K562 (cell line): ENCODE results near the gene PNPO. TPM values are rescaled to one million over a fixed set of nuclear protein-coding genes. Genes with fewer than 3 reads are reported as not detected.

Experiments
- CGGBP1 ChIP-seq: fragments of 250-450 bp; sonication (Bioruptor Pico); IDR thresholded peaks from 2 replicates; pipeline ENCODE4 v1.9.0; 2021; ENCODE audit warnings: mild to moderate bottlenecking
- CREB1 ChIP-seq, 2 experiments: sonication (generic) in 1 of 2; formaldehyde crosslinking in 1 of 2; IDR thresholded peaks; 2 replicates each; pipeline versions ENCODE4 v1.6.1 to v1.8.0; 2012 to 2022; ENCODE audit warnings: inconsistent platforms in 1 of 2, mild to moderate bottlenecking in 1 of 2, missing genetic modification reagents in 1 of 2, moderate library complexity in 1 of 2
- DLX4 ChIP-seq: fragments of 250-450 bp; sonication (Bioruptor Pico); IDR thresholded peaks from 2 replicates; pipeline ENCODE4 v1.6.1; 2021; ENCODE audit warnings: mild to moderate bottlenecking
- DMBX1 ChIP-seq: fragments of 250-450 bp; sonication (Bioruptor Pico); IDR thresholded peaks from 2 replicates; pipeline ENCODE4 v1.8.0; 2022; ENCODE audit warnings: inconsistent platforms, mild to moderate bottlenecking, moderate library complexity, borderline replicate concordance
- ELK3 ChIP-seq: fragments of 450-650 bp; formaldehyde crosslinking; IDR thresholded peaks from 2 replicates; pipeline ENCODE4 v1.4.0; 2020; ENCODE audit warnings: mild to moderate bottlenecking
- ETV6 ChIP-seq, 3 experiments: fragments of 150-350 bp in 1 of 3; sonication (generic) in 1 of 3; formaldehyde crosslinking in 1 of 3; IDR thresholded peaks; 2 replicates each; pipeline versions ENCODE4 v1.6.1 to v1.8.0; 2014 to 2022; ENCODE audit warnings: borderline replicate concordance in 2 of 3, low read depth in 2 of 3, antibody characterized with exemption in 1 of 3, low read length in 1 of 3, mild to moderate bottlenecking in 1 of 3, missing genetic modification reagents in 1 of 3
- FOXK2 ChIP-seq, 2 experiments: fragments of 450-650 bp; IDR thresholded peaks in 1 of 2; conservative IDR thresholded peaks in 1 of 2; 2 replicates each; pipeline ENCODE4 v1.6.1; 2016; ENCODE audit warnings: low read depth in 2 of 2, mild to moderate bottlenecking in 1 of 2
- HMGXB4 ChIP-seq: sonication (generic); formaldehyde crosslinking; IDR thresholded peaks from 2 replicates; pipeline ENCODE4 v1.8.1; 2023; ENCODE audit warnings: mild to moderate bottlenecking, missing genetic modification reagents
- KLF6 ChIP-seq: fragments of 250-450 bp; sonication (Bioruptor Pico); IDR thresholded peaks from 2 replicates; pipeline ENCODE4 v1.4.0; 2020; ENCODE audit warnings: mild to moderate bottlenecking, moderate library complexity, borderline replicate concordance
- LARP7 ChIP-seq: fragments of 450-650 bp; IDR thresholded peaks from 2 replicates; pipeline ENCODE4 v1.6.1; 2016
- MTF1 ChIP-seq: fragments of 250-450 bp; sonication (Bioruptor Pico); IDR thresholded peaks from 2 replicates; pipeline ENCODE4 v1.9.0; 2021; ENCODE audit warnings: moderate library complexity, mild to moderate bottlenecking, inconsistent platforms, borderline replicate concordance
- PKNOX1 ChIP-seq: fragments of 450-650 bp; IDR thresholded peaks from 2 replicates; pipeline ENCODE4 v1.6.1; 2016
- RFX5 ChIP-seq: IDR thresholded peaks from 2 replicates; pipeline ENCODE4 v1.6.1; 2011; ENCODE audit warnings: low read depth, mild to moderate bottlenecking, improper control_type of control experiment, low read length
- SMC3 ChIP-seq: conservative IDR thresholded peaks from 2 replicates; pipeline ENCODE4 v1.6.1; 2011; ENCODE audit warnings: low read depth, low read length, improper control_type of control experiment; ENCODE audit not compliant: insufficient read depth
- SRSF9 ChIP-seq: fragments of 200-400 bp; formaldehyde crosslinking; IDR thresholded peaks from 2 replicates; pipeline ENCODE4 v1.6.1; 2017; ENCODE audit warnings: low read depth, low read length, borderline replicate concordance
- STAT5B ChIP-seq: fragments of 250-450 bp; sonication (Bioruptor Pico); IDR thresholded peaks from 2 replicates; pipeline ENCODE4 v1.8.0; 2021; ENCODE audit warnings: mild to moderate bottlenecking, inconsistent platforms
- TFE3 ChIP-seq: fragments of 450-650 bp; formaldehyde crosslinking; IDR thresholded peaks from 2 replicates; pipeline ENCODE4 v1.4.0; 2020; ENCODE audit warnings: mild to moderate bottlenecking, mixed read lengths
- ZNF277 ChIP-seq: fragments of 250-450 bp; sonication (Bioruptor Pico); IDR thresholded peaks from 2 replicates; pipeline ENCODE4 v1.8.0; 2022; ENCODE audit warnings: inconsistent platforms, mild to moderate bottlenecking, moderate library complexity, borderline replicate concordance
- polyA plus RNA-seq, 8 experiments: library from polyadenylated mRNA; depleted of rRNA in 4 of 8; stranded (reverse) in 5 of 8; unstranded in 3 of 8; fragments of >200 nt; fragmentation: Nextera tagmentation in 2 of 8; fragmentation: Illumina TruSeq in 1 of 8; extraction: Ambion mirVana in 2 of 8; extraction: Trizol in 1 of 8; gene quantifications; 2 replicates each; pipeline versions ENCODE4 v1.2.1 to v1.2.3, GENCODE V29; 2011 to 2014; ENCODE audit warnings: inconsistent platforms in 1 of 8, missing spikeins in 1 of 8
- total RNA-seq, 7 experiments: library from RNA; depleted of rRNA in 6 of 7; stranded (reverse); fragments of >200 nt in 6 of 7; fragmentation: Illumina TruSeq in 2 of 7; extraction: Trizol in 2 of 7; gene quantifications; 2 replicates each; pipeline versions ENCODE4 v1.2.1 to v1.2.3, GENCODE V29; 2011 to 2021; ENCODE audit warnings: low replicate concordance in 1 of 7

The PNPO gene
- total and polyA plus RNA-seq, 9 of the 15 experiments (the other 6 are each of a cell fraction or from before 2014, with no cell fraction given): 16.6 to 39.0 (median 27.4) TPM

GRCh38 chr17:47946929-47947397 lies 5.6 kb downstream of the PNPO start (continued):
- TF ChIP-seq ETV6 (IDR thresholded peaks at IDR 0.05; ENCODE audit: borderline replicate concordance in 1 of 2, low read depth in 2 of 2, low read length in 1 of 2) (no peak), ETV6 (CRISPR knock-in tag; IDR thresholded peaks at IDR 0.05; ENCODE audit: borderline replicate concordance) (no peak), KLF6 (CRISPR knock-in tag) (no peak), LARP7 (no peak), DLX4 (CRISPR knock-in tag) (no peak), ELK3 (CRISPR knock-in tag) (no peak), HMGXB4 (CRISPR knock-in tag) (no peak), SRSF9 (no peak), PKNOX1 (peak; percentile 97), DMBX1 (CRISPR knock-in tag) (no peak), CREB1 (IDR thresholded peaks at IDR 0.05) (no peak; the same call in 1 of the 2 replicates), CREB1 (CRISPR knock-in tag; IDR thresholded peaks at IDR 0.05) (no peak), ZNF277 (CRISPR knock-in tag) (no peak), STAT5B (no peak), RFX5 (no peak), TFE3 (CRISPR knock-in tag) (no peak), SMC3 (peak; percentile 45; the same call in 1 of the 2 replicates), CGGBP1 (CRISPR knock-in tag) (no peak), FOXK2 (conservative IDR thresholded peaks at IDR 0.05 in 1 of 2, IDR thresholded peaks at IDR 0.05 in 1 of 2; ENCODE audit: low read depth in 2 of 2) (no peak), MTF1 (CRISPR knock-in tag) (no peak)
